ENCODE measurements around the gene ANO10.
"Not testable (repeated sequence)": the region's sequence is repeated elsewhere in the genome, so short reads cannot be mapped to it uniquely, and the experiment has no call there.

The ANO10 gene

DNA sequence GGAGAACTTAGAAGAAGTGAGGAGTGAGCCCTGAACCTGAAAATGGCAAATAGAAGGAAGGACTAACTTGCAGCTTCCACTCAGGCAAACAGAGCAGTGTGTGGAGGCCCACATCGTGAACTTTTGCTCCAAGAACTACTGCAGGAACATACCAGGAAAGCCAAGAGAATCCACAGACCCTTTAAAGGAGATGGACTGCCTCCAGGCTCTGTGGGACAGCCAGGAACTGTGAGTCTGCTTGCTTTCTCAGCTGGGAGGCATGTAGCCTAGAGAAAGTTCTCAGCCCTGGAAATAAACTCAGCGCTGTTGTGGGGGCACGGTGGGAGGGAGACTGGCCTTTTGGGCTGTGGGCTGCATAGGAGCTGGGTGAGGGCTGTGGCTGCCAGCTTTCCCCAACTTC lies 242.5 kb downstream of the ANO10 start:
- DNase-seq (ENCODE audit: low spot score): no peak
- FAIRE-seq: no peak

DNA sequence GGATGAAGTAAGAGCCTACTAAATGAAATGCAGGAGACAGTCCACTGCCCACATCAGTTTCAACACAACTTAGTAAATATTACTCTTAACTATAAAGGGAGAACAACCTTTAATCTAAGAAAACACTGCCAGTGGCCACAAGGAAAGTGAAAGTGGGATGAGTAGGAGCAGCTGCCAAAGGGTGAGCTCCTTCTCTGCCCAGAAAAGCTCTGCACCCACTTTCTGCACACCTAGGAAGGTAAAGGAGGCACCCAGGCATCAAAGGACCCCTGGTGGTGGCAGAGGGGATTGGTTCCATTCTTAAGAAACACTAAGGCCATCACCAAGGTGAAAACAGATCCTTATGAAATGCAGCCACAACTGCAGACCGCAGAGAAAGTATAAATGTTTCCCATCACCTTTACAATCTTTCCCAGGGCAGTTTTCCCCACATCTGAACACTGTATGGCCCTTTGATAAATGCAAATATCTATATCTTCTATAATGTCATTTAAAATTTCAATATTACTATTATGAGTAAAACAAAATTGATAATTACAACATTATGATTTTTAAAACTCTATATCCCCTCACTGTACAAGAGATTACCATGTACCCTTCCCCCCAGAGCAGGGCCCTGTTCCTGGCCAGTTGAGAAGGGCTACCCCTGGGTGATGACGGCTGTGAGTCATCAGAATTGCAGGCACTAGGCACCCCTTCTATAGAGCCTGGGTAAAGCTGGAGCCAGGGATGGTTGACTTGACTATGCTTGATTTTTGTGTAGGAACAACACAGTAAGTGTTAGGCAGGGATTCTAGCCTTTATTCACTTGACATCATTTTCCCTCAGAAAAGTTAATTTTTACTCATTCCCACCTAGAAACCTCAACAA lies 243.5 kb downstream of the ANO10 start:
- DNase-seq (ENCODE audit: low spot score) (no peak), FAIRE-seq (no peak)

DNA sequence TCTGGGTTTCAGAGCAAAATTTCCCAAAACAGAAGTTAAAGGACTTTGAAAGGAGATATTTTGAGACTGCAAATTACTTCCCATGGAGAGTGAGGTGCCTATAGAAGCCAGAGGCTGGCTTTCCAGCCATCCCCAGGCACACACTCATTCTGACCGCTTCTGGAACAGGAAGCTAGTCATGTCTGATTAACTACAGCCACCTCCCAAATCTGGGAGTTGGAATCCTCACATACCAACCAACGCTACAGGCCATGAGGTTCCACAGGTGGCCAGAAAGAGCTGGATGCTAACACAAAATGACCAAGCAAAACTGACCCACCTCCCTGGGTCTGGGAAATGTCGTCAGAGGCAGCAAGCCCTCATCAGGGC lies 248.3 kb downstream of the ANO10 start:
- FAIRE-seq (no peak), DNase-seq (ENCODE audit: low spot score) (no peak)

DNA sequence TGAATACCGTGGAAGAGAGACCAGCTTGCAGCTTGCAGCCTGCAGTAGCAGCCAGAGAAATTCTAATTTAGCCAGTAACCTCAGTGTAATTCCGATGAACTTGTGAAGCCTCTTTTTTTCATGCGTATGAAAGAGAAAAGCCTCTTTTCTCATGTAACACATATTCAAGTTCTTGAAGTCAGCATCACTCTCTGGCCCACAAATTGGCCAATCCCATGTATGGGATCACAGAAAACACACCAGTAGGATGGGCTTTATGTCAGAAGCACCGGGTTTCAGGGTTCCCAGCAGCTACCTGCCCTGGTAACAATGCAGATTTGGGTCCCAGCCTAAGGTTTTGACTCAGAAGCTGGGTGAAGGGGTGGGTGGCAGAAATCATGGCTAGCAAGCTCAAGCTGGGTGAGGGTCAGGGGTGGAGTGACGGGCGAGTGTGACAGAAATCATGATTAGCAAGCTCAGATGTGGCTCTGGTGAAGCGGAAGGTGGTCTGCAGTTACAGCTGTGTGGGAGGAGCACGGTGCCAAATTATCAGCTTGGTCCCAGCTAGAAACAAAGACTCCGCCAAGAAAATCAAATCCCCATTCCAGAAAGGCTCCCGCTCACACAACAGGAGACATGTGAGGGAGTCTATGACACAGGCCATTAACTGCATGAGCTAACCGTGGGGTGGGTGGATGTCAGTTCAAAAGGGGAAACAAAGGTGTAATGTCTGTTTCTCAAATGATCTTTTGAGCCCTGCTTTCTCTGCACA lies 248.8 kb downstream of the ANO10 start:
- no peak for FAIRE-seq
- DNase-seq (ENCODE audit: low spot score): no peak

DNA sequence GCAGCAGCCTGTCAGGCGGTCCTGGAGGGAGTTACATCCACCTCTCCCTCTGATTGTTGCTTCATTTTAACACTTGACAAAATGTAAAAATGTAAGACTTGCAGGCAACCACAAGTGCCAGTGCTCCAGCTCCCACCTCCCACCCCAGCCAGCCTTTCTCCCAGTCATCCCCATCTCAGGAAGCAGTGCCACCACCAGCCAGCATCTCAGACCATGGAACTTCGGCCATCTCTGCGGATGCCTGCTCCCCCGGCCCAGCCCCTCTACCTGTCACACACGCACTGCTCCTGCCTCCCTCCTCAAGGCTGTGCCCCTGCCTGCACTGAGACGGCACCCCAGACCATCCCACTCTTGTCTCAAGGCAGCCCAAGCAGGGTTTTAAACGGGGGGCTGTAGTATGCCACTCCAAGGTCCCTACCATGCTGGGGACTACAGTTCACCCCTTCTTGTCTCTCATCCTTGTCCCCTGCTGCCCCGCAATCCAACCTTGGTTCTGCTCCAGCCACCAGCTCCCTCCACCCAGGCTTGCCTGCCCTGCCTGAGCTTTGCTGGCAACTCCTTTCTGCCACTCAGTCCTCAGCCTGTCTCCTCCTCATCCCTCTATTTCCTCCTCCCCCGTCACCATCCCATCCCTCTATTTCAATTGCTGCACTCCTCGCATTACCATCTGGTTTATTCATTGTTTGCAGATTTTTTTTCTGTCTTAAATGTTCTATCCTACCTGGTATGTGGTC lies 249.6 kb downstream of the ANO10 start:
- DNase-seq (ENCODE audit: low spot score) (no peak), FAIRE-seq (no peak)

DNA sequence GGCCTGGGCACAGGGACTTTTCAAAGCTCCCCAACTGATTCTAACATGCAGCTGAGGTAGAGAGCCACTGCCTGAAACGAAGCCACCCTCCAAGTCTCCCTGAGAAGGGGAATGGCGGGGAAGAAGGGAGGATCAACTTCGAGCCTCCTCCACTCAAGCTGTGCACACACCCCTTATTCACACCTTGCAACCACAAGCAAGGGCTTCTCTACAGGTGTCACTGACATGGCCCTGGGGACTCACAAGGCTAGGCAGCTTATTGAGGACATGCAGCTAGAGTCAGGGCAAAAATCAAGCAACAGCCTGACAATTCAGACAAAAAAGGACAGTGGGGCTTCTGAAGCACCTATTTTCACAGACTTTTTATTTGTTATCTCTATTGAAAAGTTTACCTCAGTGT lies 250.3 kb downstream of the ANO10 start:
- no peak for FAIRE-seq
- DNase-seq (ENCODE audit: low spot score): no peak

DNA sequence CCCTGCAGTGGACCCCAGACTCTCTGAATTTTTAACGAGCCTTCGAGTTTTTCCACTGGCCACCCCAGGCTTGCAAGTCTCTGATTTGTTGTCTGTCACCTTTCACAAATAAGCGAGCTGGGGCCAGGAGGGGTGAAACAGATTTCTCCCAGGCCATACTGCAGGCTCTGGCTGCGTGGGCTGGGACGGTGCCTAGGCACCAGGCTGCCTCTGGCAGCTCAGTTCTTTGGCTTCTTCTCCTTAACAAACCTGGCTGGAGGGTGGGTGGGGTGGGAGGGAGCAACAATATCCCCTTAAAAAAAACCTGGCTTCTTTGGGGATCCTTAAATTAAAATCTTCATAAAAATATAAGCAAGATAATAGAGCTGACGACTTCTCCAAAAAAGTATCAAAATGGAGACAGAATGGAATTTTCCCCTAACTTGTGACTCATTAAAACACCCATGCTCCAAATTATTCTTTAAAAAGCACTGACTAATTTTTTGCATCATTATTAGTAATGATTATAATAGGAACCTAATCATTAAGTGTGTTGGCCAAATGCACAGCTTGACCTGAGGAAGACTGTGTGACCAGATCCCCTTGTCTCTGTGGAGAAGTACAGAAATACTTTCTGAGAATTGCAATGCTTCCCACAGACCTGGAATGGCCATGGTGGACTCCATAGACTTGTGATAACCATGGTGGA lies 251.4 kb downstream of the ANO10 start:
- no peak for FAIRE-seq

DNA sequence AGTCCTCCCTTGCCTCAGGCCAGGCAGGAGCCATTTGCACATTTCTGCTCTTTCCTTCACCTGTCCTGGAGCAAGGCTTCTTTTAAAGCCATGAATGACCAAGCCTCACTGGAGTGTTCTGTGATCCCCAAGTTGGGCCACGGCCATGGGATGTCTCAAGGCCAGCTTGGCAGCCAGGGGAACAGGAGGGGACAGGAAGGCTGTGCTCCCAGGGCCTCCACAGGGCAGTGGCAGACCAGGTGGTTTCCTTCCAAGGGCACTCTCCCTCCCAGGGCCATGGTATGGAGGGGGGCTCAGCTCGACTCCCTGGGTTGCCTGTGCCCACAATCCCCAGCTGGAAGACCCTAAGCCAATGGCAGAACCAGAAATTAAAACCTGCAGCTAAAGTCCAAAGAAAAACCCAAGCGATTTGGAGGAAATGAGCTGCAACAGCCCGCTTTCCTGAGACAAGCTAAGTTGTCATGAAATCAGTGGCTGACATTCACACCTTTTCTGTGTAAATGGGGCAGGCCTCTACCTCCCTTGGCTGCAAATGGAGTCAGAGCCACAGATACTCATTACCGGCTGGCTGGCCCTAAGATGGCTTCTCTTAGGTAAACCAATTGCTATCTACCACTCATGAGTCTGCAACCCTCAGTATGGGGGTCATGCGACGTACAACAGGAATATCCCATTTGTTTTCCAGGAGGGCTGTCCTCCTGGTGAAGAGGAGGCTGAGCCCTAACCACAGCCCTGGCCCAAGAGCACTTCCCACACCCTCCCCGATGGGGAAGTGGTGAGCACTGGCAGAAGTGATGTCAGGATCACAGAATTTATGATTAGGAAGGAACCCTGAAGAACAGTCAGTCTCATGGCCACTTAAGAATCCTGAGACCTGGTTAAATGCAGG lies 252.2 kb downstream of the ANO10 start:
- no peak for DNase-seq (ENCODE audit: low spot score)
- no peak for FAIRE-seq

More for the DNA sequence above, 251.4 kb downstream of the ANO10 start:
- DNase-seq (ENCODE audit: low spot score): no peak

DNA sequence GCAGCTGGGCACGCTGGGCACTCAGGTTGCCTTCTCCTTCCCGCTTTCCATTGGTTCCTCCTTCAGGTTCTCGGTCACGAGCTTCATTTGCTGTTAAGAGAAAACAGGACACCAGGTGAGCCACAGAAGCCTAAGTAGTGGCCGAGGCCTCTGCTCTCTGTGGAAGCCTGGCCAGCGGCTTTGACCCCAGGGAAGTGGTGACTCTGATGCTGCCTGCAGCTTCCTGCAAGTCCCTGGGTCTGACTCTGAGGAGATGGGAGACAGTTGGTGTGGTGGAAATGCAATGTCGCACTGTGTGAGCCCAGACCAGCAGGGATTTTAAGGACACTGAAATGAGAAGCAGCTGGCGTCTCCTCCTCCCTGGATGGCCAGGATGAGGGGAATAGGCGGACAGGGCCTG lies 254.9 kb downstream of the ANO10 start:
- no peak for DNase-seq (ENCODE audit: low spot score)
- FAIRE-seq: no peak

DNA sequence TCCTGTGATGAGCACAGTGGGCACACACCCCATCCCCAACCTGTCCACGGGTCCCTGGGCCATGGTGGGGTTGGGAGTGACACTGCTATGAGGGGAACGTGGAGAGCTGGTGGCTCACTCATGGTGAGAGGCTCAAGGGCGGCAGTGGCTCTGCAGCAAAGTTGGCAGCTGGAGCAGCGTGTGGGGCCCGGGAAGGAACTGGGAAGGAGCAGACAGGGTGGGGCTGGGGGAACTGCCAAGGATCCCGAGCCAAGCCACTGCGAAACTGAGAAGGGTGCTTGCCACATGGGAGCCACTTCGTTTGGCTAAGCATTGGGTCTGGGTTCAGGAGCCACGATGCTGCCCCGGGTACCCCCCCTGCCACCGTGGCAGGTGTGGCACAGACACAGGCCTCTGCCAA lies 255.3 kb downstream of the ANO10 start:
- DNase-seq (ENCODE audit: low spot score) (no peak), FAIRE-seq (no peak)

DNA sequence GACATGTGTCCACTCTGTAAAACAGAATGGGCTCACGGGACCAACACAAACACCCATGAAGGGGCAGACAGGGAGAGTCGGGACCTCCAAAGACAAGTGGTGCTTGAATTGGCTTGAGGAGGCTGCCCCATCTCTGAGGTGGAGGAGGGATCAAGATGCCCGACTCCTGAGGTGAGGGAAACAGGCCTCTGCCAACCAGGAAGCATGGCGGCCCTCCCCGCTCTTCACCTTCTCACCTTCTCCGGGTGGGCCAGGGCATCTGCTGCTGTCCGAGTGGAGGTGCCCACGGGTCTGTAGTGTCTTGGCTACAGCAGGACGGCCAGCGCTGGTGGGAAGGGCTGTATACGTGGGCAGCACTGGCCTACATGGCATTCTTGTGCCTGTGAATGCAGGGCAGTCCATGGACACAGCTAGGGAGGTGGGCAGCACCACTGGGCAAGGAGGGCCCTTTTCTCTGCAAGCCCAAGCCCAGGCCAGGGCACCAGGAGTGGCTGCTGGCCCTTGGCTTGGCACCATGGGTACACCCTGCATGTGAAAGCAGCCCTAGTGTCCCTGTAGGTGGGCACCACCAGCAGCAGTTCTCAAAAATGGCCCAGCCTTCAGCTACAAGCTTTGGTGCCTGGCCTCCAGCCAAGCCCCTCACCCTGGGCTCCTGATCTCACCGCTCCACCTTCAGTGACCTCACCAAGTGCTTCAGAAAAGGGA lies 256.1 kb downstream of the ANO10 start:
- no peak for FAIRE-seq
- DNase-seq (ENCODE audit: low spot score): no peak

DNA sequence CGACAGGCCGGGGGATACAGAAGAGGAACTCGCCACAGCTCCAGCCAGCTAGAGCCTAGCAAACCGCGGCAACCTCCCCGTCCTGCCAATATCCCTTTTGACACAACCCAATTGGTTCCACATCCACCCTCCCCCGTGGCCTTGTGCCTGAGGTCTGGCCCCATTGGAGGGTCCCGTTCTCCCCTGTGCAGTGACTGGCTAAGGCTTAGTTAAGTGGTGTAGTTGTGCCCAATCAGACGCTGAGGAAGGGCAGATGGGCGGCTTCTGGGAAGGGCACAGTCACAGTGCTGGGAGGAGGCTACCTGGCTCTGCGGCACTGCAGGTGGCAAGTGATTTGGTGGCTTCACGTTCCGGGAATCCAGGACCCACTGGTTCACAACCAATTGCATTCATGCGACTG lies 256.9 kb downstream of the ANO10 start:
- FAIRE-seq (no peak), DNase-seq (ENCODE audit: low spot score) (no peak)

DNA sequence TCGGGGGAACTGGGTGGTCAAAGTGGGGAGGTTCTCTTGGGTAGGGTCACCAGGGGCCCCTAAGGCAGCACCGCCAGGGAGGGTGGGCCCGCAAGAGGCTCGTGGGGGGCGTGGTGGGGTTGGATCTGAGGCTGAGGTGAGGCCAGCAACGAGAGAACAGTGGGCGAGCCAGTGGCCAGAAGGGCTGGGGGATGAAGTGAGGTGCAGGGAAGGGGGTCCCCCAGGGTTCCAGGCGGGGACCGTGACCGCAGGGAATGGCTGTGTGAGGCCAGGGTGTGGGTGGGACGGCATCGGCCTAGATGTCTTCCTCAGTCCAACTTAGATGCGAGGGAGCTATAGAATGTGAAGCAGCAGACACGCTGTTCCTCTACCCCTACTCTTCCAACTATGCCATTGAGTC lies 257.3 kb downstream of the ANO10 start:
- FAIRE-seq: no peak

DNA sequence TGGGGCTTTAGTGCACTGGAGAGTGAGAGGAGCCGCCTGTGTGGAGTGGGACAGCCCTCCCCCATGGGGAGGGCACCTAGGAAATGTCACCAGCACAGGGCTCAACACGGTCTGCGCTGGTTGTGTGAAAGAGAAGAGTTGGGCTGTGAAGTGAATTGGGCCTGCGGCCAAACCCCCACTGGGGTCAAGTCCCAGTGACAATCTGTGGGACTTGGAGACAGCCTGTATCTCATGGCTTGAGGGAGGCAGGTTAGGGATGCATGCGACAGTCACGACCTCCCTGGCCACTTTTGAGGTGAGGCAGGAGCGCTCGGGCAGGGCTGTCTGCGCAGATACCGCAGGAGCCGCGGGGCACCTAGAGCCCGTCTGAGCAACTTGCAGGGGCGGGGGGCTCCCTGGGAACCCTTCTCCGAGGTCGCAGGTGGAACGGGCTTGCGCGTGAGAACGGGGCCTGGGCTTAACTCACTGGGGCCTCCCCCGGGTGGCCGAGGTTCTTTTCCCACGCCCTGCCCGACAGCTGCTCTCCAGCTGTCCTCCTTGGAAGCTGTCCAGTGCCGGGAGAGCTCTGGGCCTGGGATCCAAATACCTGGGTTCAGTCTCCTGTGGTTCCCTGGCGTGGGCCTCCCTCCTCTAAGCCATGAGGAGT lies 258.1 kb downstream of the ANO10 start:
- no peak for FAIRE-seq
- DNase-seq (ENCODE audit: low spot score): no peak

More for the DNA sequence above, 257.3 kb downstream of the ANO10 start:
- DNase-seq (ENCODE audit: low spot score): no peak

DNA sequence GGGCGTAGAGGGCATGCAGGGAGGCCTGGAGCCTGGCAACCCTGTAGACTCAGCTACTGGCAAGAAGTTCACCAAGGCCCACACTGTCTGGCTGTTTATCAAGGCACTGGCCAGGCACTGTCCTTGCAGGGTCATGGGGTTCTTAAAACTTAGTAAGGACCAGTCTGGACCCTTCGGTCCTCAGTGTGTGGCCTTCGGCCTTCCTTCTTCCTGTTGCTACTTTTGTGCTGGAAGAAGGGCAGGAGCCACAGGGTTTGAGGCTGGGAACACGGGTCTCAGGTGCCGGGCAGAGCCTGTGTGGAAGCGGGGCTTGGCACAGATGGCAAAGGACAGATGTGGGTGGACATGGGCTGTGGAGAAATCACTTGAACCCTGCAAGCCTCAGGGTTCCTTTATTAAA lies 258.9 kb downstream of the ANO10 start:
- DNase-seq (ENCODE audit: low spot score) (no peak), FAIRE-seq (no peak)

DNA sequence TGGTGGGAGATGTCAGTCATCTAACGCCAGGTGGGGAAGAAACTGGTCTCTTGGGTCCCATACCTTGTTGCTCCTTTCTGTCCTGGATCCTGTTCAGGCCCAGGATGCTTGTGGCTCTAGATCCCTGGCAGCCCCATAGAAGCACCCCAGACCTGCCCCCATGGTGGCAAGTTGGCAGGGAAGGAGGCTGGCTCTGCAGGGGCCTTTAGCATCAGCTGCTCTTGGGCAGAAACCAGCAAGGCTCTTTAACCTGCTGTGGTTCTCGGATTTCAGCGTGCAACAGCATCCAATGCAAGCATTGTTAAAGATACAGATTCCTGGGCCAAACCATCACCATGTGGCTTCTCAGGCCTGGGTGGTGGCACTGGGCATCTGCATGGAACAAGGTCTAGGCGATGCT lies 259.6 kb downstream of the ANO10 start:
- DNase-seq (ENCODE audit: low spot score) (no peak), FAIRE-seq (no peak)

DNA sequence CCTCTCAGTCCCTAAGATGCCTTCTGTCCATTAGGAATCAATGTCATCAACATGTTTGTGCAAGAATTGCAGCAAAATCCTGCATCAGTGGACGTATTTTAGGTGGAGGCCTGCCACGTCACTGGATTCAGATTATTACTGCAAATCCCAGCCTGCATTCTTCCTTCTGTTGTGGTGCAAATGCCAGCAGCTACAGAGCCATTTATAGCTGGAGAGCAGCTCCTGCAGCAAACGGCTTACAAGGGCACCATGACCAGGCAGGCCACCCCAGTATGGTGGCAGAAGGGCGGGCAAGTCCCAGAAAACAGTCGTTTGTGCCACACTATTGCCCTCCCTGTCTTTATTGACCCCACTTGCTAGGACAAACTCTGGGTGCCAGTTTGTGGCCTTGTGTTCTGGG lies 260.7 kb downstream of the ANO10 start:
- DNase-seq (ENCODE audit: low spot score) (no peak), FAIRE-seq (no peak)

DNA sequence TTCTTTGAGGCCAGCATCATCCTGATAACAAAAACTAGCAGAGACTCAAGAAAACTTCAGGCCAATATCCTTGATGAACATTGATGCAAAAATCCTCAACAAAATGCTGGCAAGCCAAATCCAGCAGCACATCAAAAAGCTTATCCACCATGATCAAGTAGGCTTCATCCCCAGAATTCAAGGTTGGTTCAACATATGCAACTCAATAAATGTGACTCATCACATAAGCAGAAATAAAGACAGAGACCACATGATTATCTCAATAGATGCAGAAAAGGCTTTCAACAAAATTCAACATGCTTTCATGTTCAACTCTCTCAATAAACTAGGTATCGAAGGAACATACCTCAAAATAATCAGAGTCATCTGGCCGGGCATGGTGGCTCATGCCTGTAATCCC lies 265.8 kb downstream of the ANO10 start:
- not testable (repeated sequence) for DNase-seq (ENCODE audit: low spot score); FAIRE-seq

DNA sequence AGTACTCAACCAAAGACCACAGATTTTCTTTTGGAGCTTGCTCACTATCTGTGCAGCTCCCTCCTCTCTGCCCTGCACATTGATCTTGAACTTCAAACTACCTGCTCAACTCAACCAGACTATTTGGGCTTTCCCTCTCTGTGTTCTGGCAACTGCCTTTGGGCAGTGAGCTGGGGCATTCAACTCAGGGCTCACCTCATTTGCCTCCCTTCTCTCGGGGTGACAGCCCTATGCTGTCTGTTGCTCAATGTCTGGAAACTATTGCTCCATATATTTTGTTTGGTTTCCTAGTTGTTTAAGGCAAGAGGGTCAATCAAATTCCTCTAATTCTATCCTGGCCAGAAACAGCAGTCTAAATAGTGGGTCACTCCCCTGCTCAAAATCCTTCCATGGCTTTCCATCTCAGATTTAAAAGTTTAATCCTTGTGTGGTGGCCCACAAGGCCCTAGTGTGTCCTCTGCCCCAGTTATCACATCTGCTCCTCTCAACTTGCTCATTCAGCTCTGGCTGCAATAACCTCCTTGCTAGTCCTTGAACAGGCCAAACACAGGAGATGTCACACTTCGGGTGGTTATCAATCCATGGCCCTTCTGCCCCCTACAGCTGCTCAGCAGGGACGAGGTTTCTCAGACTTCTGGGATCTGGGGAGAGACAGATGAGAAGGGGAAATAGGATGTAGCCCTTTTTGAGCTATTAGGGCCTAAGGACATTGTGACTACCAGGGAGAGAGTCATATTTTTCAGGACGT lies 267.7 kb downstream of the ANO10 start:
- FAIRE-seq: no peak

More for the DNA sequence above, 267.7 kb downstream of the ANO10 start:
- DNase-seq (ENCODE audit: low spot score): no peak
